ENCODE measurements around the gene WDR62.

- TF ChIP-seq CTCF (IDR thresholded peaks at IDR 0.05; ENCODE audit: insufficient read depth, low read length): no peak
- no peak for TF ChIP-seq SPI1 (IDR thresholded peaks at IDR 0.05; ENCODE audit: borderline replicate concordance, low read depth)
Observed at GRCh38 chr19:36099166-36099785, 44.6 kb downstream of the WDR62 start.
